Cardiac fibroblast (primary cell): Measurements from ENCODE around the gene FAM13B.

Experiments
- DNase-seq, 2 donors: peaks; one replicate each; pipeline versions ENCODE4 v3.0.0 to v3.0.0-alpha.2; 2010; ENCODE audit warnings: low read depth in 2 of 2
- H3K4me3 ChIP-seq, 2 donors: replicated peaks in 1 of 2; 1 replicate in 1 of 2; 2 replicates in 1 of 2; pipeline ENCODE4 v1.5.1; 2011; ENCODE audit warnings: low read depth in 2 of 2, low read length in 2 of 2, mild to moderate bottlenecking in 2 of 2, moderate library complexity in 1 of 2
- TF ChIP-seq, protein P1 (sequence below): IDR thresholded peaks from one replicate; pipeline ENCODE4 v1.5.1; 2011; ENCODE audit warnings: low read depth, mild to moderate bottlenecking, low read length, inconsistent platforms

FAM13B gene

DNA sequence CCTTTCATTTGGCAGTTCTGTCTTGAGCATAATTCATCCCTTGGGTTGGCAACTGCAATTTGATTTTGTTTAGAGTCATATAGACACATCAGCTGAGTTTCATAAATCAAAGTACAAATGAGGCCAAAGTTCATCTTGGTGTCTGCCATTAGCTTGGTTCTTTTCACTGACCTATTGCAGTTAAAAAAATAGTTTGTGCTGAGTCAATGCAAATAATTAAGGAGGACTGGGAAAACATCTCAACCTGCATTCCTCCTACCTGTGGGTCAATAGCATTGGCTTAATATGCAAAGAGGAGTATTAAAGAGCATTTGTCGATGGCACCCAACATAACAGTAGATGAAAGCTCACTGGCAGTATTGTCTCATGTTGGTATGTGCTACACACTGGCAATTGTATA is 142.0 kb downstream of the FAM13B start:
- no peak overlapping the region for H3K4me3 ChIP-seq
- TF ChIP-seq, protein P1, sequence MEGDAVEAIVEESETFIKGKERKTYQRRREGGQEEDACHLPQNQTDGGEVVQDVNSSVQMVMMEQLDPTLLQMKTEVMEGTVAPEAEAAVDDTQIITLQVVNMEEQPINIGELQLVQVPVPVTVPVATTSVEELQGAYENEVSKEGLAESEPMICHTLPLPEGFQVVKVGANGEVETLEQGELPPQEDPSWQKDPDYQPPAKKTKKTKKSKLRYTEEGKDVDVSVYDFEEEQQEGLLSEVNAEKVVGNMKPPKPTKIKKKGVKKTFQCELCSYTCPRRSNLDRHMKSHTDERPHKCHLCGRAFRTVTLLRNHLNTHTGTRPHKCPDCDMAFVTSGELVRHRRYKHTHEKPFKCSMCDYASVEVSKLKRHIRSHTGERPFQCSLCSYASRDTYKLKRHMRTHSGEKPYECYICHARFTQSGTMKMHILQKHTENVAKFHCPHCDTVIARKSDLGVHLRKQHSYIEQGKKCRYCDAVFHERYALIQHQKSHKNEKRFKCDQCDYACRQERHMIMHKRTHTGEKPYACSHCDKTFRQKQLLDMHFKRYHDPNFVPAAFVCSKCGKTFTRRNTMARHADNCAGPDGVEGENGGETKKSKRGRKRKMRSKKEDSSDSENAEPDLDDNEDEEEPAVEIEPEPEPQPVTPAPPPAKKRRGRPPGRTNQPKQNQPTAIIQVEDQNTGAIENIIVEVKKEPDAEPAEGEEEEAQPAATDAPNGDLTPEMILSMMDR, result no peak
- no peak for DNase-seq

DNA sequence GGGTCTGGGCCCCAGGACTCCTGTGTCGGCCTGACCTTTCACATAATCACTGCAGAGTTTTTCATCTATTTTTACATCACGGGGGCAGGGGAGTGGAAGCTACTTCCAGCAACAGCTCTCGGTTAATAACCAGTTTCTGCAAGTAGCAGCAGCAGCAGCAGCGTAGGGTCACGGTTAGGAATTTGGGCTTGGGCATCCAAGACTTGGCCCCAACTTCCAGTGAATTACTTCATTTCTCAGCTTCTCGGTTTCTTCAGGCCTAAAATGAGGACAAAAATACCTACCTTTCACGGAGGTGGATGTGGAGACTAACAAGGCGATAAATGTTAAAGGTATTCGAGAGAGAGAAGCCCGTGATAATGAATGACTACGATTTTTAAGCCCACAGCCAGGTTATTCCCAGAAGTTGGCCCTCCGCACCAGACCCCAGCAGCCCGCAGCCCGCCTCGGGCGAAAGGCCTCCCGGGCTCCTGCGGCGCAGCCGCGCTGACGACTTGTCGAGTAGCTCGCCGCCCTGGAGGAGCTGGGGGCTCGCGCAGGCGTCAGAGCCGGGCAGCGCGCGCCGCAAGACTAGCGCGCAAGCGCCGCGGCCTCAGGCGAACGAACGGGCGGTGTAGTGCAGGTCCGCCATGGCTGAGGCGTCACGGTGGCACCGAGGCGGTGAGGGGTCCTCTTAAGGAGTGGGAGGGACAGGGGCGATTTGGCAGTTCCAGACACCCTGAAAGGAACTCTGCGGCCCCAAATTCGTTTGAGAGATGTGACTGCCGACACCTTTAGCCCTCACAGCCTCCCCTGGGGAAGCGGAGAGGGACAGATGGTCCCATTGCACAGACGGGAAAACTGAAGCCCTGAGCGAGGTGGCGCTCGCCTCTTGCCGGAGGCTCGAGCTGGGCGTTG is 143.8 kb downstream of the FAM13B start, which contains the start of gene PKD2L2:
PKD2L2 (plus strand) TSS at position 595 of the 897 bp plus-strand sequence; CDS start at position 630, 35 bp downstream.
- DNase-seq, result peak; percentile 80 to 92
- peak within 1 kb of the TSS; percentile 54 to 64 for H3K4me3 ChIP-seq
- TF ChIP-seq, protein P1, result no peak

DNA sequence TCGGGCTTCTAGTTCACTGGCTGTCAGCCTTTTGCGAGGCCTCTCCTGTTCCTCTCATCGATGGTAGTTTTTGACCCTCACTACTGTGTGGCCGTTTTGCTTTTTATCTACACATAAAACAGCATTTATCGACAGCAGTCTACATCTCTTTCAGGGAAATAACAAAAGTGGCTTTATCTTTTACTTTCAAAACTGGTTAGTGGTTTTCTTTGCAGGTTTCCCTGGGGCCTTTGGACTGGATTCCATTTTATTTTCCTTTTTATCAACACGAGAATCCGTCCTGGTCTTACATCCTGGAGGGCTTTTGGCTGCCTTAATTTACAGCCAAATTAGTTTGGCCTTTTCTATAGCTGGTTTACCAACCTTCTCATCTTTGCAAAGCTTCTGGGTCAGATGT is 144.4 kb downstream of the FAM13B start:
- TF ChIP-seq, protein P1, result no peak
- H3K4me3 ChIP-seq, result peak overlapping the region in 1 of 2 donors; percentile 54
- DNase-seq, result no peak
